ENCODE results near the gene GALNT12.

Gene GALNT12

GRCh38 chr9:98780059-98780749 is 27.3 kb upstream of the GALNT12 start:
- no peak overlapping the region for H3K4me3 ChIP-seq (ENCODE audit: severe bottlenecking)
- DNase-seq (ENCODE audit: low spot score) (no peak), ATAC-seq (ENCODE audit: low read depth) (no peak)
- no peaks in the 10 kb centered on the region for H3K9me3 ChIP-seq (ENCODE audit: severe bottlenecking)
- H3K27me3 ChIP-seq (ENCODE audit: insufficient read depth, poor library complexity, severe bottlenecking): no peaks in the 10 kb centered on the region
- H3K27ac ChIP-seq (ENCODE audit: poor library complexity, severe bottlenecking): no peak overlapping the region
- peaks cover 16% of the 10 kb centered on the region for H3K4me1 ChIP-seq (ENCODE audit: insufficient read depth, poor library complexity, severe bottlenecking)
- 0 out of 2 replicates have a peak, but pooled peaks cover 2% of the 10 kb centered on the region for H3K36me3 ChIP-seq (ENCODE audit: low read depth)
- no peak for TF ChIP-seq CTCF (IDR thresholded peaks at IDR 0.05; ENCODE audit: poor library complexity, severe bottlenecking)

GRCh38 chr9:98781588-98782383 is 25.7 kb upstream of the GALNT12 start:
- H3K27me3 ChIP-seq (ENCODE audit: insufficient read depth, poor library complexity, severe bottlenecking): no peaks in the 10 kb centered on the region
- no peaks in the 10 kb centered on the region; the same call in 1 of the 2 replicates for H3K36me3 ChIP-seq (ENCODE audit: low read depth)
- no peak for TF ChIP-seq CTCF (IDR thresholded peaks at IDR 0.05; ENCODE audit: poor library complexity, severe bottlenecking)
- peak; percentile 98 for ATAC-seq (ENCODE audit: low read depth)
- no peaks in the 10 kb centered on the region for H3K9me3 ChIP-seq (ENCODE audit: severe bottlenecking)
- H3K27ac ChIP-seq (ENCODE audit: poor library complexity, severe bottlenecking): peak overlapping the region; percentile 52
- H3K4me1 ChIP-seq (ENCODE audit: insufficient read depth, poor library complexity, severe bottlenecking): peaks cover 14% of the 10 kb centered on the region
- no peak for DNase-seq (ENCODE audit: low spot score)
- H3K4me3 ChIP-seq (ENCODE audit: severe bottlenecking): no peak overlapping the region

- DNase-seq (ENCODE audit: low spot score): no peak
- no peak overlapping the region for H3K4me3 ChIP-seq (ENCODE audit: severe bottlenecking)
- no peak for TF ChIP-seq CTCF (IDR thresholded peaks at IDR 0.05; ENCODE audit: poor library complexity, severe bottlenecking)
- H3K36me3 ChIP-seq (ENCODE audit: low read depth): no peaks in the 10 kb centered on the region; the same call in 1 of the 2 replicates
- H3K9me3 ChIP-seq (ENCODE audit: severe bottlenecking): no peaks in the 10 kb centered on the region
- ATAC-seq (ENCODE audit: low read depth): no peak
- no peak overlapping the region for H3K27ac ChIP-seq (ENCODE audit: poor library complexity, severe bottlenecking)
- H3K27me3 ChIP-seq (ENCODE audit: insufficient read depth, poor library complexity, severe bottlenecking): no peaks in the 10 kb centered on the region
- peaks cover 14% of the 10 kb centered on the region for H3K4me1 ChIP-seq (ENCODE audit: insufficient read depth, poor library complexity, severe bottlenecking)
Measured at GRCh38 chr9:98783518-98784226, 23.8 kb upstream of the GALNT12 start.

GRCh38 chr9:98784831-98785806 is 22.4 kb upstream of the GALNT12 start:
- peaks cover 14% of the 10 kb centered on the region for H3K4me1 ChIP-seq (ENCODE audit: insufficient read depth, poor library complexity, severe bottlenecking)
- H3K36me3 ChIP-seq (ENCODE audit: low read depth): peaks cover 8% of the 10 kb centered on the region
- H3K27ac ChIP-seq (ENCODE audit: poor library complexity, severe bottlenecking): no peak overlapping the region
- no peak for TF ChIP-seq CTCF (IDR thresholded peaks at IDR 0.05; ENCODE audit: poor library complexity, severe bottlenecking)
- no peaks in the 10 kb centered on the region for H3K27me3 ChIP-seq (ENCODE audit: insufficient read depth, poor library complexity, severe bottlenecking)
- DNase-seq (ENCODE audit: low spot score) (no peak), ATAC-seq (ENCODE audit: low read depth) (no peak)
- H3K9me3 ChIP-seq (ENCODE audit: severe bottlenecking): no peaks in the 10 kb centered on the region
- H3K4me3 ChIP-seq (ENCODE audit: severe bottlenecking): no peak overlapping the region

Data from RWPE2 (cell line).